ENCODE data around the gene SPTSSA.

DNA sequence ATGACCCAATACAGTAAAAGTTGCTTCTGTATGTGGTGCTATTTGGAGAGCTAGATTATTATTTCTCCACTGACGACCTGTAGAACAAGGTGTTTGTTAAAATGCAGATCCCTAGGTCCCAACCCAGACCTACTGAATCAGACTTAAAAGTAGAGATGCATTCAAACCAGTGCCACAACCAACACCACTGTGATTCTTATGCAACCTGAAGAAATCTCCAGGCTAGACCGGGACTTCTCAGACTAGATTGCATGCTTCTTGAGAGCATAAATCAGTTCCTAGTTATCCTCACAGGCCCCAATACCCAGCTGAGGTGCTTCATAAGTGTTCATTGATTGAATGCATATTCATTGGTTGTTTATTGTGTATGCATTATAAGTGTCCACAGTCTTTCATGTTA lies 78.2 kb downstream of the SPTSSA start:
- TF ChIP-seq, protein P1, sequence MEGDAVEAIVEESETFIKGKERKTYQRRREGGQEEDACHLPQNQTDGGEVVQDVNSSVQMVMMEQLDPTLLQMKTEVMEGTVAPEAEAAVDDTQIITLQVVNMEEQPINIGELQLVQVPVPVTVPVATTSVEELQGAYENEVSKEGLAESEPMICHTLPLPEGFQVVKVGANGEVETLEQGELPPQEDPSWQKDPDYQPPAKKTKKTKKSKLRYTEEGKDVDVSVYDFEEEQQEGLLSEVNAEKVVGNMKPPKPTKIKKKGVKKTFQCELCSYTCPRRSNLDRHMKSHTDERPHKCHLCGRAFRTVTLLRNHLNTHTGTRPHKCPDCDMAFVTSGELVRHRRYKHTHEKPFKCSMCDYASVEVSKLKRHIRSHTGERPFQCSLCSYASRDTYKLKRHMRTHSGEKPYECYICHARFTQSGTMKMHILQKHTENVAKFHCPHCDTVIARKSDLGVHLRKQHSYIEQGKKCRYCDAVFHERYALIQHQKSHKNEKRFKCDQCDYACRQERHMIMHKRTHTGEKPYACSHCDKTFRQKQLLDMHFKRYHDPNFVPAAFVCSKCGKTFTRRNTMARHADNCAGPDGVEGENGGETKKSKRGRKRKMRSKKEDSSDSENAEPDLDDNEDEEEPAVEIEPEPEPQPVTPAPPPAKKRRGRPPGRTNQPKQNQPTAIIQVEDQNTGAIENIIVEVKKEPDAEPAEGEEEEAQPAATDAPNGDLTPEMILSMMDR (conservative IDR thresholded peaks at IDR 0.05) = no peak
- no peak for TF ChIP-seq ZFX (IDR thresholded peaks at IDR 0.05)

All from C4-2B (cell line).